ENCODE data around the gene TFCP2. TPM values are rescaled to one million over a fixed set of nuclear protein-coding genes. Genes with fewer than 3 reads are reported as not detected.

Gene TFCP2
- total and polyA plus RNA-seq, 12 donors, result 9.4 to 28.7 (median 17.1) TPM

DNA sequence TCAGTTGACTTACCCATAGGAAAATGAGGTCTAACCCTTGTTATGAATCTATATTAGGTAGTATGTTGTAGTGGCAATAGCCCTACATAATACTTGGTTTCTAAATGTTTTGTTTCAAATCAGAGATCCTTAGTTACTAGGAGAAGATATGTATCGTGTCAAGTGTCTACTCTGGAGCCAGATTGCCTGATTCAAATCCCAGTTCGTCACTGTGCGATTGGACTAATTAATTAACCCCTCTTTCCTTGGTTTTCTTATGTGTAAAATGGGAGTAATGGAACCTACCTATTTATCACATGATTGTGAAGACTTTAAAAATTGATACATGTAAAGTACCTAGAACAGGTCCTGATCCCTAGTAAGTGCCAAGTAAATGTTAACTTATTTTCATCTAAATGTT, 123.4 kb downstream of the TFCP2 start:
- Histone ChIP-seq H3K4me3 (no peak overlapping the region), H3K27ac (no peak overlapping the region), H3K36me3 (replicated peaks in 1 of 2) (peaks cover 0 to 30% of the 10 kb centered on the region in 2 donors), H3K27me3 (no peaks in the 10 kb centered on the region), H3K9me3 (replicated peaks in 1 of 3) (no peaks in the 10 kb centered on the region), H3K4me1 (replicated peaks in 1 of 2) (peaks cover 15 to 25% of the 10 kb centered on the region in 2 donors)
- 65 to 82% (median 71%) methylated on average over 3 of the region's 3 CpGs for WGBS, 4 donors
- TF ChIP-seq, protein P1, sequence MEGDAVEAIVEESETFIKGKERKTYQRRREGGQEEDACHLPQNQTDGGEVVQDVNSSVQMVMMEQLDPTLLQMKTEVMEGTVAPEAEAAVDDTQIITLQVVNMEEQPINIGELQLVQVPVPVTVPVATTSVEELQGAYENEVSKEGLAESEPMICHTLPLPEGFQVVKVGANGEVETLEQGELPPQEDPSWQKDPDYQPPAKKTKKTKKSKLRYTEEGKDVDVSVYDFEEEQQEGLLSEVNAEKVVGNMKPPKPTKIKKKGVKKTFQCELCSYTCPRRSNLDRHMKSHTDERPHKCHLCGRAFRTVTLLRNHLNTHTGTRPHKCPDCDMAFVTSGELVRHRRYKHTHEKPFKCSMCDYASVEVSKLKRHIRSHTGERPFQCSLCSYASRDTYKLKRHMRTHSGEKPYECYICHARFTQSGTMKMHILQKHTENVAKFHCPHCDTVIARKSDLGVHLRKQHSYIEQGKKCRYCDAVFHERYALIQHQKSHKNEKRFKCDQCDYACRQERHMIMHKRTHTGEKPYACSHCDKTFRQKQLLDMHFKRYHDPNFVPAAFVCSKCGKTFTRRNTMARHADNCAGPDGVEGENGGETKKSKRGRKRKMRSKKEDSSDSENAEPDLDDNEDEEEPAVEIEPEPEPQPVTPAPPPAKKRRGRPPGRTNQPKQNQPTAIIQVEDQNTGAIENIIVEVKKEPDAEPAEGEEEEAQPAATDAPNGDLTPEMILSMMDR (IDR thresholded peaks at IDR 0.05), result no peak
- no peak for TF ChIP-seq POLR2A (IDR thresholded peaks at IDR 0.05)
- no peak for DNase-seq
- intact Hi-C loops (cut with DNase I), result loop anchor here in 1 of 2 donors (5.0 kb wide), 1 partner anchor 293 kb away; no protein-coding TSS in a partner anchor

- Histone ChIP-seq H3K36me3 (replicated peaks in 1 of 2) (peaks cover 0 to 22% of the 10 kb centered on the region in 2 donors), H3K4me3 (peak overlapping the region; percentile 35 to 92 (median 60)), H3K27ac (peak overlapping the region in 4 of 5 donors; percentile 92 to 96 (median 93)), H3K9me3 (replicated peaks in 1 of 3) (no peaks in the 10 kb centered on the region), H3K27me3 (no peaks in the 10 kb centered on the region), H3K4me1 (replicated peaks in 1 of 2) (peaks cover 15 to 21% of the 10 kb centered on the region in 2 donors)
- intact Hi-C loops (cut with DNase I), result loop anchor here in 1 of 2 donors (5.0 kb wide), 1 partner anchor 294 kb away; no protein-coding TSS in a partner anchor
- peak in 1 of 7 donors; percentile 12 for DNase-seq
- TF ChIP-seq, protein P1 (IDR thresholded peaks at IDR 0.05), result no peak
- no peak for TF ChIP-seq POLR2A (IDR thresholded peaks at IDR 0.05)
- 19 to 25% (median 22%) methylated on average over 14 of the region's 14 CpGs for WGBS, 4 donors
Observed at GRCh38 chr12:51048661-51049251, 124.2 kb downstream of the TFCP2 start.

GRCh38 chr12:51047655-51048540, 125.0 kb downstream of the TFCP2 start, which contains the start of gene LETMD1:
LETMD1 (plus strand) TSS chr12:51048327; CDS start chr12:51048357, 30 bp downstream.
- Histone ChIP-seq H3K4me1 (replicated peaks in 1 of 2) (peaks cover 15 to 18% of the 10 kb centered on the region in 2 donors), H3K27ac (peak within 1 kb of the TSS; percentile 80 to 96 (median 93)), H3K9me3 (replicated peaks in 1 of 3) (no peaks in the 10 kb centered on the region), H3K27me3 (no peaks in the 10 kb centered on the region), H3K36me3 (replicated peaks in 1 of 2) (peaks cover 0 to 14% of the 10 kb centered on the region in 2 donors), H3K4me3 (peak within 1 kb of the TSS; percentile 50 to 93 (median 82))
- WGBS, 4 donors, result 4 to 7% (median 4%) methylated on average over 28 to 51 of the region's 51 CpGs
- intact Hi-C loops (cut with DNase I), result loop anchor here in 1 of 2 donors (5.0 kb wide), 1 partner anchor 294 kb away; no protein-coding TSS in a partner anchor
- TF ChIP-seq POLR2A (IDR thresholded peaks at IDR 0.05), result peak; percentile 73 to 91
- TF ChIP-seq, protein P1 (IDR thresholded peaks at IDR 0.05), result peak; percentile 70 to 93 (median 90)
- DNase-seq, result peak; percentile 92 to 98 (median 97)

Small RNA genes lying within 50 kb of the gene (small RNA-seq; reads per million reads assigned to genes)
- 0 reads per million in 2 donors for gene RF00019
- 0 reads per million in 2 donors for gene RNU6-199P

Other genes starting within 250 kb of the TFCP2 start
- not detected for gene HIGD1C, start 220.6 kb downstream of the TFCP2 start, total RNA-seq
- gene HIGD1C, start 220.6 kb downstream of the TFCP2 start, polyA plus RNA-seq, result not detected
- gene SLC11A2, start 146.8 kb downstream of the TFCP2 start, total RNA-seq, result 10 to 100 TPM; 30.2 to 82.2 (median 60.7) TPM
- 10 to 100 TPM; 21.7 to 33.2 (median 21.8) TPM for gene SLC11A2, start 146.8 kb downstream of the TFCP2 start, polyA plus RNA-seq
- 100 to 1,000 TPM in 2 of 9 donors, 10 to 100 TPM in 7; 37.7 to 122 (median 82.2) TPM for gene LETMD1, start 124.8 kb downstream of the TFCP2 start, total RNA-seq
- gene LETMD1, start 124.8 kb downstream of the TFCP2 start, polyA plus RNA-seq, result 10 to 100 TPM; 59.0 to 69.9 (median 59.1) TPM
- gene CSRNP2, start 89.5 kb downstream of the TFCP2 start, total RNA-seq, result 10 to 100 TPM; 15.6 to 29.2 (median 25.0) TPM
- gene CSRNP2, start 89.5 kb downstream of the TFCP2 start, polyA plus RNA-seq, result 10 to 100 TPM; 20.1 to 22.8 (median 22.0) TPM
- gene POU6F1, start 44.9 kb upstream of the TFCP2 start, total RNA-seq, result 10 to 100 TPM in 4 of 9 donors, 1 to 10 TPM in 5; 2.4 to 19.3 (median 9.5) TPM
- gene POU6F1, start 44.9 kb upstream of the TFCP2 start, polyA plus RNA-seq, result 10 to 100 TPM in 2 of 3 donors, 1 to 10 TPM in 1; 2.2 to 18.2 (median 16.9) TPM
- 100 to 1,000 TPM; 146 to 454 (median 227) TPM for gene DAZAP2, start 65.7 kb upstream of the TFCP2 start, total RNA-seq
- 100 to 1,000 TPM in 2 of 3 donors, 10 to 100 TPM in 1; 85.8 to 279 (median 116) TPM for gene DAZAP2, start 65.7 kb upstream of the TFCP2 start, polyA plus RNA-seq
- gene SMAGP, start 97.3 kb upstream of the TFCP2 start, total RNA-seq, result 10 to 100 TPM in 6 of 9 donors, 1 to 10 TPM in 3; 2.7 to 32.6 (median 14.1) TPM
- gene SMAGP, start 97.3 kb upstream of the TFCP2 start, polyA plus RNA-seq, result 10 to 100 TPM in 1 of 3 donors, 1 to 10 TPM in 2; 6.0 to 10.9 (median 9.9) TPM
- 10 to 100 TPM in 1 of 9 donors, 1 to 10 TPM in 8; 2.3 to 16.6 (median 6.7) TPM for gene BIN2, start 151.0 kb upstream of the TFCP2 start, total RNA-seq
- 1 to 10 TPM; 4.3 to 9.8 (median 4.6) TPM for gene BIN2, start 151.0 kb upstream of the TFCP2 start, polyA plus RNA-seq
- 1 to 10 TPM in 6 of 9 donors, under 1 TPM in 2, not detected in 1; 0.11 to 9.4 (median 2.6) TPM for gene CELA1, start 173.5 kb upstream of the TFCP2 start, total RNA-seq
- under 1 TPM; 0.60 to 0.80 (median 0.67) TPM for gene CELA1, start 173.5 kb upstream of the TFCP2 start, polyA plus RNA-seq
- gene GALNT6, start 218.3 kb upstream of the TFCP2 start, total RNA-seq, result 10 to 100 TPM in 1 of 9 donors, 1 to 10 TPM in 6, under 1 TPM in 2; 0.66 to 11.0 (median 6.3) TPM
- gene GALNT6, start 218.3 kb upstream of the TFCP2 start, polyA plus RNA-seq, result 1 to 10 TPM; 1.5 to 6.9 (median 1.7) TPM